Osteoblast (primary cell): ENCODE results near the gene DLD. TPM values are rescaled to one million over a fixed set of nuclear protein-coding genes. Genes with fewer than 3 reads are reported as not detected.

Experiments
- DNase-seq: peaks from one replicate; pipeline ENCODE4 v3.0.0; 2011; ENCODE audit warnings: low spot score, mixed read lengths; ENCODE audit not compliant: insufficient read length; ENCODE audit errors: missing footprints
- H2AFZ ChIP-seq: 2 replicates; pipeline ENCODE4 v1.6.0; 2011; ENCODE audit warnings: mild to moderate bottlenecking, low read length
- H3K27ac ChIP-seq: 2 replicates; pipeline ENCODE4 v1.5.1; 2011; ENCODE audit warnings: mild to moderate bottlenecking, low read depth, low read length, moderate library complexity
- H3K27me3 ChIP-seq: 2 replicates; pipeline ENCODE4 v1.6.0; 2012; ENCODE audit warnings: mild to moderate bottlenecking, control low read depth, inconsistent platforms, low read length, moderate library complexity; ENCODE audit not compliant: insufficient read depth
- H3K36me3 ChIP-seq: 2 replicates; pipeline ENCODE4 v1.5.1; 2011; ENCODE audit warnings: mild to moderate bottlenecking, low read length, control low read depth, moderate library complexity; ENCODE audit not compliant: insufficient read depth
- H3K4me1 ChIP-seq: 2 replicates; pipeline ENCODE4 v1.5.1; 2011; ENCODE audit warnings: mild to moderate bottlenecking, low read length, control low read depth, moderate library complexity; ENCODE audit not compliant: insufficient read depth
- H3K4me2 ChIP-seq: 2 replicates; pipeline ENCODE4 v1.6.0; 2011; ENCODE audit warnings: mild to moderate bottlenecking, low read length; ENCODE audit not compliant: insufficient read depth
- H3K4me3 ChIP-seq: fragments of 200-600 bp; sonication (generic); 3 replicates; pipeline ENCODE4 v1.5.1; 2012; ENCODE audit warnings: mild to moderate bottlenecking, low read length, inconsistent platforms; ENCODE audit not compliant: insufficient read depth
- H3K79me2 ChIP-seq: 2 replicates; pipeline ENCODE4 v1.6.0; 2012; ENCODE audit warnings: mild to moderate bottlenecking, low read length, control low read depth, inconsistent platforms; ENCODE audit not compliant: insufficient read depth
- H3K9me3 ChIP-seq: 2 replicates; pipeline ENCODE4 v1.5.1; 2011; ENCODE audit warnings: low read depth, low read length, control low read depth
- H4K20me1 ChIP-seq: 2 replicates; pipeline ENCODE4 v1.6.0; 2012; ENCODE audit warnings: mild to moderate bottlenecking, low read length, control low read depth; ENCODE audit not compliant: insufficient read depth
- CTCF ChIP-seq: IDR thresholded peaks from 2 replicates; pipeline ENCODE4 v1.5.1; 2011; ENCODE audit warnings: mild to moderate bottlenecking, low read depth, low read length, moderate library complexity; ENCODE audit errors: extremely low read depth
- total RNA-seq: library from RNA; depleted of rRNA; stranded (reverse); fragments of >200 nt; gene quantifications from 2 replicates; pipeline ENCODE4 v1.2.3, GENCODE V29; 2012

The DLD gene
- total RNA-seq, 1 donor = 53.6 TPM

- H3K36me3 ChIP-seq = peaks cover 83% of the 10 kb centered on the region
- no peak overlapping the region for H3K27ac ChIP-seq
Observed at GRCh38 chr7:107943018-107943417, 52.0 kb downstream of the DLD start.

GRCh38 chr7:107944411-107945169, 53.6 kb downstream of the DLD start:
- DNase-seq = no peak
- peaks cover 10% of the 10 kb centered on the region for H3K79me2 ChIP-seq
- peaks cover 62% of the 10 kb centered on the region for H3K4me1 ChIP-seq

More at GRCh38 chr7:107943018-107943417, 52.0 kb downstream of the DLD start:
- peaks cover 10% of the 10 kb centered on the region for H3K79me2 ChIP-seq
- H2AFZ ChIP-seq = no peak overlapping the region
- no peak for TF ChIP-seq CTCF
- H4K20me1 ChIP-seq = no peaks in the 10 kb centered on the region
- DNase-seq = no peak
- peaks cover 62% of the 10 kb centered on the region for H3K4me1 ChIP-seq
- no peak overlapping the region for H3K4me3 ChIP-seq
- H3K27me3 ChIP-seq = no peaks in the 10 kb centered on the region
- H3K4me2 ChIP-seq = no peak overlapping the region
- no peaks in the 10 kb centered on the region for H3K9me3 ChIP-seq

GRCh38 chr7:107945332-107945731, 54.3 kb downstream of the DLD start:
- peaks cover 10% of the 10 kb centered on the region for H3K79me2 ChIP-seq
- H3K4me3 ChIP-seq = no peak overlapping the region
- H3K4me1 ChIP-seq = peaks cover 62% of the 10 kb centered on the region
- H3K27ac ChIP-seq = no peak overlapping the region
- no peaks in the 10 kb centered on the region for H3K27me3 ChIP-seq
- no peak for TF ChIP-seq CTCF
- H4K20me1 ChIP-seq = no peaks in the 10 kb centered on the region
- DNase-seq = no peak
- no peaks in the 10 kb centered on the region for H3K9me3 ChIP-seq
- H3K4me2 ChIP-seq = no peak overlapping the region
- no peak overlapping the region for H2AFZ ChIP-seq
- peaks cover 79% of the 10 kb centered on the region for H3K36me3 ChIP-seq

More at GRCh38 chr7:107944411-107945169, 53.6 kb downstream of the DLD start:
- H2AFZ ChIP-seq = no peak overlapping the region
- H4K20me1 ChIP-seq = no peaks in the 10 kb centered on the region
- H3K27ac ChIP-seq = no peak overlapping the region
- H3K4me3 ChIP-seq = no peak overlapping the region
- TF ChIP-seq CTCF = no peak
- peaks cover 81% of the 10 kb centered on the region for H3K36me3 ChIP-seq
- H3K9me3 ChIP-seq = no peaks in the 10 kb centered on the region
- H3K27me3 ChIP-seq = no peaks in the 10 kb centered on the region
- no peak overlapping the region for H3K4me2 ChIP-seq

- Histone ChIP-seq H3K27me3 (no peaks in the 10 kb centered on the region), H3K36me3 (peaks cover 79% of the 10 kb centered on the region), H3K9me3 (no peaks in the 10 kb centered on the region), H2AFZ (no peak overlapping the region), H3K4me2 (peak overlapping the region; percentile 29), H3K4me1 (peaks cover 63% of the 10 kb centered on the region), H3K27ac (peak overlapping the region; percentile 84), H4K20me1 (no peaks in the 10 kb centered on the region), H3K79me2 (peaks cover 13% of the 10 kb centered on the region), H3K4me3 (no peak overlapping the region)
- no peak for DNase-seq
- peak; percentile 12 for TF ChIP-seq CTCF
Observed at GRCh38 chr7:107946451-107946850, 55.5 kb downstream of the DLD start.
